ENCODE results near the gene NUP62. TPM values are rescaled to one million over a fixed set of nuclear protein-coding genes. Genes with fewer than 3 reads are reported as not detected.

The NUP62 gene
- total RNA-seq, 1 experiment from 2014 or later = 54.6 TPM

- no peaks in the 10 kb centered on the region for H3K36me3 ChIP-seq (ENCODE audit: control insufficient read depth, insufficient read depth, low read length)
- ChIA-PET POLR2A (interaction anchor here (0.6 kb wide), 1 partner anchor 49 kb away, joined by 4 read pairs; no protein-coding TSS in a partner anchor), CTCF (no interaction called here)
- no peak for ATAC-seq
- TF ChIP-seq CTCF (IDR thresholded peaks at IDR 0.05) (no peak), TCF7L2 (IDR thresholded peaks at IDR 0.05; ENCODE audit: low read depth, low read length) (no peak), POLR2AphosphoS5 (IDR thresholded peaks at IDR 0.05; ENCODE audit: low read depth, low read length) (no peak), SIN3A (IDR thresholded peaks at IDR 0.05; ENCODE audit: borderline replicate concordance, insufficient read depth, low read depth, low read length) (no peak), REST (IDR thresholded peaks at IDR 0.05; ENCODE audit: insufficient read depth in 1 of 2, low read depth in 2 of 2, low read length in 1 of 2) (no peak)
- H3K27me3 ChIP-seq (ENCODE audit: control insufficient read depth, insufficient read depth, low read length) = no peaks in the 10 kb centered on the region
- H3K4me3 ChIP-seq (ENCODE audit: low read depth in 2 of 2, low read length in 2 of 2) = no peak overlapping the region
- no peak overlapping the region for H3K27ac ChIP-seq (ENCODE audit: low read length)
- no peaks in the 10 kb centered on the region for H3K9me3 ChIP-seq (ENCODE audit: control insufficient read depth, insufficient read depth, low read depth, low read length)
- DNase-seq (ENCODE audit: low read depth, low spot score) = no peak
- H3K4me1 ChIP-seq (ENCODE audit: control insufficient read depth, insufficient read depth, low read length) = no peaks in the 10 kb centered on the region
- no TSS peak for BruUV-seq (replicated peaks)
- intact Hi-C loops (cut with micrococcal nuclease; ENCODE audit: unreplicated experiment) = no loop called here
- in situ Hi-C loops (cut with HindIII; ENCODE audit: low pct_unique_long_range_greater_than_20kb, low sequenced_read_pairs) = no loop called here
These were observed 45.7 kb upstream of the NUP62 start for GRCh38 chr19:49975051-49975450.

DNA sequence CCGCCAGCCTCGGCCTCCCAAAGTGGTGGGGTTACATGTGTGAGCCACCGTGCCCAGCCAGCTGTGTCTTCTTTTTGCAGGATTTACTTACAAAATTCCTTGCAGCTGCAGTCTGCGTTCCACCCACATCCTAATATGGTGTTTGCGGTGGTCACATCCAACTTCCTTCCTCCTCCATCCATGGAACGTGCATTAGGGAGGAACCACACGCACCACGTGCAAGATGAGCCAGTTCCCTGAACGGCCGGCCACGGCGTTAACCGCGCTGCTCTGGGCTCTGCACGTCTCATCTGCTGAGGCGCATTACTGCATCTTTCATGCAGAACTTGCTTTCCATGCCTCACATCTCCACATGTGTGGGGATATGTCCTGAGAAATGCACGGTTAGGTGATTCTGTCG lies 44.7 kb upstream of the NUP62 start:
- Histone ChIP-seq H3K36me3 (ENCODE audit: control insufficient read depth, insufficient read depth, low read length) (no peaks in the 10 kb centered on the region), H3K9me3 (ENCODE audit: control insufficient read depth, insufficient read depth, low read depth, low read length) (no peaks in the 10 kb centered on the region), H3K4me1 (ENCODE audit: control insufficient read depth, insufficient read depth, low read length) (no peaks in the 10 kb centered on the region), H3K27ac (ENCODE audit: low read length) (no peak overlapping the region), H3K4me3 (ENCODE audit: low read depth in 2 of 2, low read length in 2 of 2) (no peak overlapping the region), H3K27me3 (ENCODE audit: control insufficient read depth, insufficient read depth, low read length) (no peaks in the 10 kb centered on the region)
- ChIA-PET CTCF (no interaction called here), POLR2A (no interaction called here)
- DNase-seq (ENCODE audit: low read depth, low spot score) (no peak), ATAC-seq (no peak)
- BruUV-seq (replicated peaks) = no TSS peak
- in situ Hi-C loops (cut with HindIII; ENCODE audit: low pct_unique_long_range_greater_than_20kb, low sequenced_read_pairs) = no loop called here
- no peak for TF ChIP-seq TCF7L2 (IDR thresholded peaks at IDR 0.05; ENCODE audit: low read depth, low read length)
- intact Hi-C loops (cut with micrococcal nuclease; ENCODE audit: unreplicated experiment) = no loop called here

GRCh38 chr19:49972841-49973240 lies 43.5 kb upstream of the NUP62 start:
- CTCF ChIA-PET = no interaction called here
- in situ Hi-C loops (cut with HindIII; ENCODE audit: low pct_unique_long_range_greater_than_20kb, low sequenced_read_pairs) (no loop called here), intact Hi-C loops (cut with micrococcal nuclease; ENCODE audit: unreplicated experiment) (no loop called here)
- ATAC-seq (no peak), DNase-seq (ENCODE audit: low read depth, low spot score) (no peak)
- H3K9me3 ChIP-seq (ENCODE audit: control insufficient read depth, insufficient read depth, low read depth, low read length) = no peaks in the 10 kb centered on the region
- H3K4me1 ChIP-seq (ENCODE audit: control insufficient read depth, insufficient read depth, low read length) = no peaks in the 10 kb centered on the region
- TF ChIP-seq CTCF (IDR thresholded peaks at IDR 0.05) = no peak
- TF ChIP-seq POLR2AphosphoS5 (IDR thresholded peaks at IDR 0.05; ENCODE audit: low read depth, low read length) = no peak
- TF ChIP-seq REST (IDR thresholded peaks at IDR 0.05; ENCODE audit: insufficient read depth in 1 of 2, low read depth in 2 of 2, low read length in 1 of 2) = no peak
- no peak for TF ChIP-seq TCF7L2 (IDR thresholded peaks at IDR 0.05; ENCODE audit: low read depth, low read length)
- TF ChIP-seq SIN3A (IDR thresholded peaks at IDR 0.05; ENCODE audit: borderline replicate concordance, insufficient read depth, low read depth, low read length) = no peak
- H3K4me3 ChIP-seq (ENCODE audit: low read depth in 2 of 2, low read length in 2 of 2) = no peak overlapping the region
- no peaks in the 10 kb centered on the region for H3K36me3 ChIP-seq (ENCODE audit: control insufficient read depth, insufficient read depth, low read length)
- no TSS peak for BruUV-seq (replicated peaks)
- POLR2A ChIA-PET = no interaction called here
- H3K27ac ChIP-seq (ENCODE audit: low read length) = no peak overlapping the region
- H3K27me3 ChIP-seq (ENCODE audit: control insufficient read depth, insufficient read depth, low read length) = no peaks in the 10 kb centered on the region

Data from Panc1 (cell line).